DND-41 (cell line): ENCODE results near the gene CPEB2.

Experiments
- EZH2 ChIP-seq: IDR thresholded peaks from 3 replicates; pipeline ENCODE4 v1.6.1; 2012; ENCODE audit warnings: borderline replicate concordance, low read depth, mild to moderate bottlenecking, moderate library complexity, low read length, inconsistent platforms; ENCODE audit not compliant: severe bottlenecking
- TF ChIP-seq, protein P1 (sequence below): IDR thresholded peaks from 2 replicates; pipeline ENCODE4 v1.5.1; 2012; ENCODE audit warnings: borderline replicate concordance, low read length, moderate library complexity, mild to moderate bottlenecking; ENCODE audit not compliant: poor library complexity, severe bottlenecking; ENCODE audit errors: extremely low read depth

DNA sequence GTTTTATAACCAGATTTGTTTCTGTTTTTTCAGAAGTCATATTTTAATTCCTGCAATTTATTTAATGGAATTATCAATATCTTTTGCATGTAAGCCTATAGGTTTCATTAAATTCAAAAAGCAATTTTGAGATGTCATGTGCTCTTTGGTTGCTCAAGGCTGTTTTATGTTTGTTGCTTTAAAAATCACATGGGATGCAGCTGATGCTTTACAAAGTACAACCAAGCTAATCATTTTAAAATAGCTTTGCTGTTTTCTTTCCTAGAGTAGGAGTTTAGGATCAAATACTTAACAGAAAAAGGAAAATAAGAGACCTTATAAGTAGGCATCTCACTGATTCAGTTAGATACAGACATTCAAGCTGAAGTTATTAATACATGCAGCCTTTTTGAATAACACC lies 11.3 kb downstream of the CPEB2 start:
- TF ChIP-seq, protein P1, sequence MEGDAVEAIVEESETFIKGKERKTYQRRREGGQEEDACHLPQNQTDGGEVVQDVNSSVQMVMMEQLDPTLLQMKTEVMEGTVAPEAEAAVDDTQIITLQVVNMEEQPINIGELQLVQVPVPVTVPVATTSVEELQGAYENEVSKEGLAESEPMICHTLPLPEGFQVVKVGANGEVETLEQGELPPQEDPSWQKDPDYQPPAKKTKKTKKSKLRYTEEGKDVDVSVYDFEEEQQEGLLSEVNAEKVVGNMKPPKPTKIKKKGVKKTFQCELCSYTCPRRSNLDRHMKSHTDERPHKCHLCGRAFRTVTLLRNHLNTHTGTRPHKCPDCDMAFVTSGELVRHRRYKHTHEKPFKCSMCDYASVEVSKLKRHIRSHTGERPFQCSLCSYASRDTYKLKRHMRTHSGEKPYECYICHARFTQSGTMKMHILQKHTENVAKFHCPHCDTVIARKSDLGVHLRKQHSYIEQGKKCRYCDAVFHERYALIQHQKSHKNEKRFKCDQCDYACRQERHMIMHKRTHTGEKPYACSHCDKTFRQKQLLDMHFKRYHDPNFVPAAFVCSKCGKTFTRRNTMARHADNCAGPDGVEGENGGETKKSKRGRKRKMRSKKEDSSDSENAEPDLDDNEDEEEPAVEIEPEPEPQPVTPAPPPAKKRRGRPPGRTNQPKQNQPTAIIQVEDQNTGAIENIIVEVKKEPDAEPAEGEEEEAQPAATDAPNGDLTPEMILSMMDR: no peak
- TF ChIP-seq EZH2: no peak
